ENCODE results near the gene MED26. TPM values are rescaled to one million over a fixed set of nuclear protein-coding genes. Genes with fewer than 3 reads are reported as not detected.

Gene MED26
- total RNA-seq, 1 experiment from 2014 or later = 11.4 TPM

- no peak for DNase-seq
- Histone ChIP-seq H2BK12ac (ENCODE audit: insufficient read length, low read depth, low read length) (no peak overlapping the region), H4K91ac (ENCODE audit: insufficient read length, low read depth, low read length) (no peak overlapping the region), H4K5ac (ENCODE audit: insufficient read length, low read depth, low read length) (no peak overlapping the region), H3K79me2 (ENCODE audit: insufficient read depth, low read length) (peaks cover 44% of the 10 kb centered on the region; the same call in 1 of the 2 replicates), H2AK5ac (ENCODE audit: insufficient read length, low read length) (no peak overlapping the region), H4K20me1 (ENCODE audit: control insufficient read depth, insufficient read depth, insufficient read length) (no peaks in the 10 kb centered on the region), H3K9ac (ENCODE audit: extremely low read depth, insufficient read length, low read length) (no peak overlapping the region), H3K27me3 (ENCODE audit: insufficient read depth, low read length) (no peaks in the 10 kb centered on the region), H3K4me1 (ENCODE audit: insufficient read depth, low read length) (peaks cover 3% of the 10 kb centered on the region; the same call in 1 of the 2 replicates), H2AFZ (ENCODE audit: low read length) (no peak overlapping the region), H2BK20ac (ENCODE audit: low read depth, low read length, poor library complexity, severe bottlenecking) (no peak overlapping the region), H3T11ph (ENCODE audit: low read length) (no peak overlapping the region), H3K79me1 (ENCODE audit: insufficient read depth, low read depth, low read length, poor library complexity, severe bottlenecking) (peaks cover 19% of the 10 kb centered on the region), H3K4ac (ENCODE audit: low read depth, low read length) (no peak overlapping the region), H2BK15ac (ENCODE audit: low read depth, low read length) (no peak overlapping the region), H3K23ac (ENCODE audit: insufficient read length, low read depth, low read length) (no peak overlapping the region), H3K56ac (ENCODE audit: insufficient read length, low read depth, low read length) (no peak overlapping the region), H3K14ac (ENCODE audit: insufficient read depth, low read length) (no peak overlapping the region), H3K23me2 (ENCODE audit: insufficient read length, low read depth, low read length, poor library complexity, severe bottlenecking) (no peaks in the 10 kb centered on the region), H3K9me3 (ENCODE audit: control insufficient read depth, low read depth, low read length) (no peaks in the 10 kb centered on the region), H3K4me2 (ENCODE audit: insufficient read depth, insufficient read length, low read length) (no peak overlapping the region), H3K18ac (ENCODE audit: insufficient read length, low read depth, low read length) (no peak overlapping the region), H2BK120ac (ENCODE audit: low read depth, low read length, poor library complexity, severe bottlenecking) (no peak overlapping the region), H3K27ac (ENCODE audit: insufficient read length, low read depth, low read length) (no peak overlapping the region), H4K8ac (replicated peaks; ENCODE audit: insufficient read length, low read depth, low read length) (no peak overlapping the region), H2BK5ac (ENCODE audit: insufficient read length, low read length) (no peak overlapping the region)
- Mint-ChIP-seq H3K27ac (no peak overlapping the region), H3K4me3 (no peak overlapping the region), H3K27me3 (ENCODE audit: low read depth) (no peaks in the 10 kb centered on the region; the same call in 1 of the 2 replicates), H3K36me3 (ENCODE audit: insufficient read depth in 1 of 3, low read depth in 3 of 3) (no peaks in the 10 kb centered on the region), H3K9me3 (no peaks in the 10 kb centered on the region), H3K4me1 (peaks cover 21 to 23% of the 10 kb centered on the region in 2 experiments)
- no CpG with 5 or more reads among the region's 3 CpGs for WGBS (ENCODE audit: extremely low coverage, insufficient read length, low lambda C conversion rate)
- TF ChIP-seq CTCF (conservative IDR thresholded peaks at IDR 0.05) = no peak
These were observed 15.4 kb downstream of the MED26 start for GRCh38 chr19:16612636-16613035.
